Right atrium auricular region (tissue), 2 donors: Measurements from ENCODE around the gene TSPAN9. TPM values are rescaled to one million over a fixed set of nuclear protein-coding genes. Genes with fewer than 3 reads are reported as not detected.
A peak's percentile ranks its signal among the peaks of the same experiment; 100 is the strongest.

ENCODE experiments used
- DNase-seq: peaks from one replicate; pipeline ENCODE4 v3.0.0-alpha.2; 2019; ENCODE audit warnings: low spot score
- H3K27ac ChIP-seq, 2 donors: fragments of 200-600 bp; sonication (generic); 1 replicate in 1 of 2; 2 replicates in 1 of 2; pipeline ENCODE4 v1.5.1; 2016 to 2019
- H3K27me3 ChIP-seq, 2 donors: fragments of 200-600 bp; sonication (generic); one replicate each; pipeline versions ENCODE4 v1.5.1 to v1.6.0; 2017 to 2019
- H3K36me3 ChIP-seq: fragments of 200-600 bp; sonication (generic); one replicate; pipeline ENCODE4 v1.5.1; 2016
- H3K4me1 ChIP-seq, 2 donors: fragments of 200-600 bp; sonication (generic); one replicate each; pipeline versions ENCODE4 v1.5.1 to v1.6.0; 2017 to 2019
- H3K4me3 ChIP-seq, 2 donors: fragments of 200-600 bp; sonication (generic); 1 replicate in 1 of 2; 2 replicates in 1 of 2; pipeline ENCODE4 v1.5.1; 2017 to 2019; ENCODE audit warnings: mild to moderate bottlenecking in 1 of 2, moderate library complexity in 1 of 2
- H3K9me3 ChIP-seq, 2 donors: fragments of 200-600 bp; sonication (generic); one replicate each; pipeline ENCODE4 v1.5.1; 2019
- CTCF ChIP-seq, 2 donors: fragments of 200-600 bp; sonication (generic); IDR thresholded peaks; one replicate each; pipeline ENCODE4 v1.5.1; 2019; ENCODE audit warnings: antibody characterized with exemption in 2 of 2
- total RNA-seq, 2 donors: library from RNA; depleted of rRNA; stranded (reverse); fragments of >200 nt; gene quantifications; one replicate each; pipeline ENCODE4 v1.1.0, GENCODE V29; 2016

The TSPAN9 gene
- total RNA-seq, 2 donors from 2014 or later: 103 to 185 TPM

GRCh38 chr12:3131129-3131528 is 54.0 kb downstream of the TSPAN9 start:
- Histone ChIP-seq H3K27me3 (no peaks in the 10 kb centered on the region), H3K27ac (peak overlapping the region; percentile 73 to 82), H3K36me3 (no peaks in the 10 kb centered on the region), H3K9me3 (no peaks in the 10 kb centered on the region), H3K4me1 (peaks cover 0 to 71% of the 10 kb centered on the region in 2 donors), H3K4me3 (no peak overlapping the region)
- no peak for TF ChIP-seq CTCF (IDR thresholded peaks at IDR 0.05)
- DNase-seq: no peak

- Histone ChIP-seq H3K4me3 (no peak overlapping the region), H3K36me3 (no peaks in the 10 kb centered on the region), H3K27ac (peak overlapping the region; percentile 73 to 83), H3K9me3 (no peaks in the 10 kb centered on the region), H3K27me3 (no peaks in the 10 kb centered on the region), H3K4me1 (peaks cover 0 to 88% of the 10 kb centered on the region in 2 donors)
- no peak for TF ChIP-seq CTCF (IDR thresholded peaks at IDR 0.05)
- no peak for DNase-seq
Measured at GRCh38 chr12:3132636-3133404, 55.6 kb downstream of the TSPAN9 start.

GRCh38 chr12:3133405-3133783 is 56.2 kb downstream of the TSPAN9 start:
- Histone ChIP-seq H3K4me1 (peaks cover 0 to 93% of the 10 kb centered on the region in 2 donors), H3K27ac (peak overlapping the region; percentile 73 to 83), H3K9me3 (no peaks in the 10 kb centered on the region), H3K36me3 (no peaks in the 10 kb centered on the region), H3K27me3 (no peaks in the 10 kb centered on the region), H3K4me3 (no peak overlapping the region)
- no peak for TF ChIP-seq CTCF (IDR thresholded peaks at IDR 0.05)
- DNase-seq: no peak

- no peak for DNase-seq
- no peak overlapping the region for H3K4me3 ChIP-seq
- H3K9me3 ChIP-seq: no peaks in the 10 kb centered on the region
- H3K36me3 ChIP-seq: no peaks in the 10 kb centered on the region
- peak overlapping the region; percentile 73 to 83 for H3K27ac ChIP-seq
- H3K27me3 ChIP-seq: no peaks in the 10 kb centered on the region
- no peak for TF ChIP-seq CTCF (IDR thresholded peaks at IDR 0.05)
- peaks cover 0 to 96% of the 10 kb centered on the region in 2 donors for H3K4me1 ChIP-seq
Measured at GRCh38 chr12:3134126-3134525, 56.9 kb downstream of the TSPAN9 start.

- Histone ChIP-seq H3K36me3 (no peaks in the 10 kb centered on the region), H3K27ac (peak overlapping the region; percentile 73 to 83), H3K27me3 (no peaks in the 10 kb centered on the region), H3K4me3 (no peak overlapping the region), H3K4me1 (peaks cover 0 to 94% of the 10 kb centered on the region in 2 donors), H3K9me3 (no peaks in the 10 kb centered on the region)
- no peak for DNase-seq
- TF ChIP-seq CTCF (IDR thresholded peaks at IDR 0.05): no peak
Measured at GRCh38 chr12:3134526-3135135, 57.5 kb downstream of the TSPAN9 start.
